Prostate gland (tissue), 2 donors: ENCODE measurements around the gene SLU7.

ENCODE experiments used
- CTCF ChIP-seq, 4 experiments: fragments of 200-600 bp in 2 of 4; fragments of 450-650 bp in 2 of 4; sonication (generic) in 2 of 4; IDR thresholded peaks; 1 replicate in 3 of 4; 2 replicates in 1 of 4; pipeline ENCODE4 v1.5.1; 2016 to 2019; ENCODE audit warnings: antibody characterized with exemption in 4 of 4, mild to moderate bottlenecking in 2 of 4, moderate library complexity in 2 of 4
- POLR2A ChIP-seq: fragments of 450-650 bp; IDR thresholded peaks from one replicate; pipeline ENCODE4 v1.6.1; 2016; ENCODE audit warnings: antibody characterized with exemption, mild to moderate bottlenecking
- POLR2AphosphoS5 ChIP-seq: sonication (generic); formaldehyde crosslinking; IDR thresholded peaks from one replicate; pipeline ENCODE4 v1.6.1; 2017; ENCODE audit warnings: antibody characterized with exemption

- TF ChIP-seq POLR2AphosphoS5 (no peak), CTCF (IDR thresholded peaks at IDR 0.05) (no peak), POLR2A (no peak)
Measured at GRCh38 chr5:160442824-160443431, 24.0 kb upstream of the SLU7 start.
